GM12801 (cell line): ENCODE measurements around the gene MALAT1.

ENCODE experiments used
- TF ChIP-seq, protein P1 (sequence below): IDR thresholded peaks from one replicate; pipeline ENCODE4 v1.5.1; 2011; ENCODE audit warnings: control low read depth; ENCODE audit not compliant: insufficient read length; ENCODE audit errors: extremely low read depth

Gene MALAT1

DNA sequence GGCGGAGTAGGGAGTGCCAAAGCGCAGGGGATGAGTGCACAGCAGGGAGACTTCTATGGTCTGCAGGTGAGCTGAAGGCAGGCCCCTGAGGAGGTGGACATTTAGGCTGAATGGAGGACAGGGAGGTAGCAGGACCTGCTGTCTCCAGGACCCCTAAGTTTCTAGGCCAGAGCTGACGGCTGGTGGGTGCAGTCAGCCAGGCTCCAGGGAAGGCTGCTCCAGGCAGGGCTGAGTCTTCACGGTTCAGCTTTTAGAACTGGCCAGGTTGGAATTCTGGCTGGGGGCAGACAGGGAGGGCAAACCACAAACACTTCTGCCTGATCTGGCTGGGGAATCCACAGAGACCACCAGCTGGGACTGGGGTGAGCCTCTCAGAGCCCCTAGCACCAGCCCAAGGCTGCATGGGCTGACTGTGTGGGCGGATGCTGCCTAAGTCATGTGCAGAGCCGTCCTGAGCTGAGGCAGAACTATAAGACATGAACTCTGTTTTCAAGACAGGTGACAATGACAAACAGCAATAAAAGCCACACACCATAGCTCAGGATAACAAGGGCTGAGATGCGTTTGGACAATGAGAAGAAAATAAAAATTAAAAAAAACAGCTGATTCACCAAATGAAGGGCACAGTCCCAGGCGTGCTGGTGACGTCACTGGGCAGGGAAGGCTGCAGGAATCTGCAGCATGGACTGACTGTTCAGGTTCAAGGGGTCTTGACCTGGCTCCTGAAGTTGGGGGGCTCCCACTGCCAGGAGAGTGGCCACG, 10.4 kb upstream of the MALAT1 start:
- TF ChIP-seq, protein P1, sequence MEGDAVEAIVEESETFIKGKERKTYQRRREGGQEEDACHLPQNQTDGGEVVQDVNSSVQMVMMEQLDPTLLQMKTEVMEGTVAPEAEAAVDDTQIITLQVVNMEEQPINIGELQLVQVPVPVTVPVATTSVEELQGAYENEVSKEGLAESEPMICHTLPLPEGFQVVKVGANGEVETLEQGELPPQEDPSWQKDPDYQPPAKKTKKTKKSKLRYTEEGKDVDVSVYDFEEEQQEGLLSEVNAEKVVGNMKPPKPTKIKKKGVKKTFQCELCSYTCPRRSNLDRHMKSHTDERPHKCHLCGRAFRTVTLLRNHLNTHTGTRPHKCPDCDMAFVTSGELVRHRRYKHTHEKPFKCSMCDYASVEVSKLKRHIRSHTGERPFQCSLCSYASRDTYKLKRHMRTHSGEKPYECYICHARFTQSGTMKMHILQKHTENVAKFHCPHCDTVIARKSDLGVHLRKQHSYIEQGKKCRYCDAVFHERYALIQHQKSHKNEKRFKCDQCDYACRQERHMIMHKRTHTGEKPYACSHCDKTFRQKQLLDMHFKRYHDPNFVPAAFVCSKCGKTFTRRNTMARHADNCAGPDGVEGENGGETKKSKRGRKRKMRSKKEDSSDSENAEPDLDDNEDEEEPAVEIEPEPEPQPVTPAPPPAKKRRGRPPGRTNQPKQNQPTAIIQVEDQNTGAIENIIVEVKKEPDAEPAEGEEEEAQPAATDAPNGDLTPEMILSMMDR = no peak

DNA sequence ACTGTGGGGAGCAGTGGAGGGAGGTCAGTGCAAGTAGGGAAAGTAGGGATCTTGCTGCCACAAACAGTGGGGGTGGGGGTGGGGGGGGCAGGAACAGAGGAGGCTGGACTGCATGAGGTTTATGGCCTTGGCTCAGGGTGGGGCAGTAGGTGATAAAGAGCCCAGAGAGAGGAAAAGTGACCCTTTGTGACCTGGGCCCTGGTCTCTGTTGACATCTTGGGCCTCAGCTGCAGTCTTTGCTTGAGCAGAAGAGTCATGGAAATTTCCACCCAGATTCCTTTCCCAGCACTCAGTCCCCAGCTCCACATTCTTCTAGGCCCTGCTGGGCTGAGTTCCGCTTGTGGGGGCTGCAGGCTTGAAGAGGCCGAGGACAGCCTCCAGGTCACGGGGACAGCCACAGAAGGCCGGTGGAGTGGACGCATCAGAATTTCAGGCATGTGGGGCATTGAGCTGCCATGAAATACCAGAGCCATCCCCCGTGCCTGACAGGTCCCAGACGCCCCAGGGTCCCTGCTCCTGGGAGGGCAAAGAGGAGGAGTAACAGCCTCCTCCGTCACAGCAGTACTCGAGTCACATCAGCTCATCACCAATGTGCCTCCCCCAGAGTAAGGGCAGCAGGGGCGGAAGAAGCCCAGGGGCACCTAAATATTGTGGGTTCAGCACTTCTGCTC, 9.7 kb upstream of the MALAT1 start:
- TF ChIP-seq, protein P1 = no peak

DNA sequence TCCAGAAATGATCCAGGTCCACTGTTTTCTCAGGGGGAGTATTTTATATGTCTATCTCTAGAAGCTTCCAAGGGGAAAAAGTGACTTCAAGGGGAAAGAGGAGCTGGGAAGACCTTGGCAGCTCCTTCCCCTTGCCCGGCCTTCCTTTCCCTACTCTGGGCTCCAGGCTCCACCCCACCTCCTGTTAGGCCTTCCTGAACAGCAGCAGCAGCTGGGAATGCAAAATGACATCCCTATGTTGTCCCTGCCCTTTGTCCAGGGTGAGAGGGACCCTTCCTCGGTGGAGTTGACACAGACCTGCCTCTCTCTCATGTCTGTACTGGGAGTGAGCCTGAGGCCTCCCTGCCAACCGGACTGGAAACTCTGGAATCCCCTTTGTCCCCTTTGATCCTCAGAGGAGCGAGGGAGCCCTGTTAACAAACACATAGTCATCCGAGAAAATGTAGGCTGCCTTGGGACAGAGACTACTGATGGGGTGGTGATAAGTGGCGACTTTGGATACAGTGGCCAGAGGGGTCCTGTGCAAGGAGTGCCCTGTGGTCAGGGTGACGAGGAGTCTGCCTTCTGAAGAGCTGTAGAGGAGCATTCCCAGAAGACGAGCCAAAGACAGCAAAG, 9.0 kb upstream of the MALAT1 start:
- TF ChIP-seq, protein P1 = no peak

DNA sequence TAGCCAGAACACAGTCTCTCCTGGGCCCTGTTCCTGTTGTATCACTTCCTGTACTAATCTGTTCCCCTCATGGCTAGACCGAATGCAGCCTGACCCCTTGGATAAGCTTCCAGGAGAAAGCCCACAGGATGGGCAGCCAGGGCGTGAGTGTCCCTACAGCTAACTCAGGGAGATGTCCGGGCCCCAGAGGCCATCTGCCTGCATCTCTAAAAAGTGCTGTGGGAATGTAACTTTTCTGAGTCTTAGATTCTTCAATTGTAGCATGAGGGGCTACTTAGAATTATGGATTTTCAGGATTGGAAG, 7.7 kb upstream of the MALAT1 start:
- TF ChIP-seq, protein P1 = no peak

DNA sequence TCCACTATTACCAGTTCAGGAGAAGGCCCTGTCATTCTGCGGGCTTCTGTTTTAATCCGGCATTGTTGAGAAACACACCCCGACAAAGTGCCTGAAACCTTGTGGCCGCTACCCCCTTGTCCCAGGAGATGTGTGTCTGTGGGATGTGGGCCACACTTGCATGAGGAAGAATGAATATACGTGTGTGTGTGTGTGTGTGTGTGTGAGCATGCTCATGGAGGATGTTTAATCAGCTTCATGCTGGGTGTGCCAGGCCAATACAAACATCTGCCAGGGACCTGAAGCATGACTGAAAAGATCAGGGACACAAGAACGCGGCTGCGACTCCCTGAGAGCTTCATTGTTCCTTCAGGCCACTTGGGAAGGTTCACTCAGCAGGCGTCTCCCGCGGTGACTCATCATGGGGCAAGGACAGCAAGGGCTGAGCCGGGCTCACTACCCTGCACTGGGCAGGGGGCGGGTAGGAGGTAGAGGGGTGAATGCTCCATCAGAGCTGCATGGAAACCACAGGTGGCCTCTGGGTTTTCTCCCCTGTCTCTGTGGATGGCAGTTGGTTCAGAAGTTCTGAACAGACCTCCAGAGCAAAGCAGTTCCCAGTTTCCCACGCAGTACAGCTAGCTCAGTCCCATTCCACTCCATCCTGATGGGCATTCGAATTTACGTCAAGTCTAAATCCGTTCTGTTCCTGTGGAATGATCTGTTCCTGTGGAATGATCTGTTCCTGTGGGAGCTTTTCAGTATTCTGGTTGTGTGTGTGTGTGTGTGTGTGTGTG, 7.0 kb upstream of the MALAT1 start:
- TF ChIP-seq, protein P1 = no peak

DNA sequence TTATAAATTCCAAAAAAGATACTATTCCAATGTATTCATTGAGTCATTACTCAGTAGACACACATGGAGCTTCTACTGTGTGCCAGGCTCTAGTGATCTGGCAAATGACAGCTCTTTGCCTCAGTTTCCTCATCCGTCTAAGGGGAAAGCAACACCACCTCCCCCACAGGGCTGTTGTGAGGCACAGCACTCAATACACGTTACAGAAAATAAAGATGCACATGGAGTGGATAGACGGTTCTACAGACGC, 6.5 kb upstream of the MALAT1 start:
- TF ChIP-seq, protein P1 = no peak

DNA sequence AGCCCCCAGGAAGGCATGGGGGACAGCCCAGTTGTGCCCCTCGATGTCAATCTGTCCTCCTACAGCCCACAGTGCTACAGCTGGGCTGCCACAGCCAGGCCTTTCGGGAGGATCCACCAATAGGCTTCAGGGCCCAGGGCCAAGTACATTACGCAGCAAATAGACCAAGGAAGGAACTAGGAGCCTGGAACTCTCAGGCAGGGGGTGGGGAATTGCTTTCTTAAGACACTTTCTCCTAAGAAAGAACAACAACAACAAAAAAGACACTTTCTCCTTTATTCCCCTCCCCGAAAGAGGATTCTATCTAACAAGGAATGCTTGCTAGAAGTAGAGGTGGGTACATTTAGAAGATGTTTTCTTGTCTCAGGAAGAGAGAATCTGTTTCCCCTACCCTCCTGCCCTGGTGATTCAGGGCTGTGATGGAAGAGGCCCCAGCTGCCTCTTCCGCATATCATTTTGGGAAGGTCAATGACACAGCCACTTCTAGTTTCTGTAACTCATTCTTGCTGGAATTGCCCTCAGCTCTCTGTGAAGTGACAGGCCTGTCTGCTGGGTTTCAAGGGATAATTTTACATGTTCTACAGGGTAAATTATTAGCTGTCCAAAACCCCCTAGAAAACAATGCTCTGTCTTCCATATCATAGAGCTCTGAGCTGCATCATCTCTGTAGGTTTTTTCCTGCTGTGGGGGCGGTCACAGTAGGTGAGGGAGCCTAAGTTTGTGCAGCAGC, 6.0 kb upstream of the MALAT1 start:
- TF ChIP-seq, protein P1 = no peak
